Thyroid gland (tissue), 4 donors: ENCODE measurements around the gene DLK1.

Experiments used
- POLR2A ChIP-seq, 2 donors: fragments of 450-650 bp; IDR thresholded peaks; one replicate each; pipeline ENCODE4 v1.6.1; 2017; ENCODE audit warnings: antibody characterized with exemption in 2 of 2, mild to moderate bottlenecking in 2 of 2, moderate library complexity in 1 of 2
- TF ChIP-seq, protein P1 (sequence below), 6 experiments: fragments of 200-600 bp in 3 of 6; fragments of 450-650 bp in 3 of 6; sonication (generic) in 3 of 6; IDR thresholded peaks; one replicate each; pipeline ENCODE4 v1.5.1; 2016 to 2019; ENCODE audit warnings: antibody characterized with exemption in 6 of 6, mild to moderate bottlenecking in 2 of 6, inconsistent platforms in 1 of 6, moderate library complexity in 1 of 6

DNA sequence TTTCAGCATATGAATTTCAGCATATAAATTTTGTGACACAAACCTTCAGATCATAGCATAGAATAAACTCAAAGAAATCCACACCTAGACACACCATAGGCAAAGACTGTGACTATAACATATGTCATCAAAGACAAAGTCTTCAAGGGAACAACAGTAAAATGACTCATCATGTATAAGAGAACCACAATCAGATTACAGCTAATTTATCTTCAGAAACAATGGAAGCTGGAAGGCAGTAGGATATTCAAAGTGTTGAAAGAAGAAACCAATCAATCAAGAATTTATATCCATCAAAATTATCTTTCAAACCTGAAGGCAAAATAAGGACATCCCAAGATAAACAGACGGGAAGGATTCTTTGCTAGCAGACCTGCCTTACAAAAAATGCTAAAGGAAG is 29.0 kb downstream of the DLK1 start:
- TF ChIP-seq, protein P1, sequence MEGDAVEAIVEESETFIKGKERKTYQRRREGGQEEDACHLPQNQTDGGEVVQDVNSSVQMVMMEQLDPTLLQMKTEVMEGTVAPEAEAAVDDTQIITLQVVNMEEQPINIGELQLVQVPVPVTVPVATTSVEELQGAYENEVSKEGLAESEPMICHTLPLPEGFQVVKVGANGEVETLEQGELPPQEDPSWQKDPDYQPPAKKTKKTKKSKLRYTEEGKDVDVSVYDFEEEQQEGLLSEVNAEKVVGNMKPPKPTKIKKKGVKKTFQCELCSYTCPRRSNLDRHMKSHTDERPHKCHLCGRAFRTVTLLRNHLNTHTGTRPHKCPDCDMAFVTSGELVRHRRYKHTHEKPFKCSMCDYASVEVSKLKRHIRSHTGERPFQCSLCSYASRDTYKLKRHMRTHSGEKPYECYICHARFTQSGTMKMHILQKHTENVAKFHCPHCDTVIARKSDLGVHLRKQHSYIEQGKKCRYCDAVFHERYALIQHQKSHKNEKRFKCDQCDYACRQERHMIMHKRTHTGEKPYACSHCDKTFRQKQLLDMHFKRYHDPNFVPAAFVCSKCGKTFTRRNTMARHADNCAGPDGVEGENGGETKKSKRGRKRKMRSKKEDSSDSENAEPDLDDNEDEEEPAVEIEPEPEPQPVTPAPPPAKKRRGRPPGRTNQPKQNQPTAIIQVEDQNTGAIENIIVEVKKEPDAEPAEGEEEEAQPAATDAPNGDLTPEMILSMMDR (IDR thresholded peaks at IDR 0.05) = no peak
- no peak for TF ChIP-seq POLR2A (IDR thresholded peaks at IDR 0.05)
